ENCODE results near the gene NIN.

GRCh38 chr14:50860478-50861086, 29.6 kb upstream of the NIN start:
- TF ChIP-seq CREB5 (CRISPR knock-in tag; IDR thresholded peaks at IDR 0.05; ENCODE audit: low read depth) (no peak), RARB (CRISPR knock-in tag; IDR thresholded peaks at IDR 0.05) (no peak), ZNF565 (CRISPR knock-in tag; conservative IDR thresholded peaks at IDR 0.05; ENCODE audit: low read depth) (no peak), PPARA (CRISPR knock-in tag; IDR thresholded peaks at IDR 0.05; ENCODE audit: borderline replicate concordance) (no peak), ZNF70 (CRISPR knock-in tag; IDR thresholded peaks at IDR 0.05) (no peak), ESRRG (CRISPR knock-in tag; IDR thresholded peaks at IDR 0.05) (no peak), ZFP30 (CRISPR knock-in tag; IDR thresholded peaks at IDR 0.05) (no peak), OSR1 (CRISPR knock-in tag; IDR thresholded peaks at IDR 0.05) (no peak), ARNTL (CRISPR knock-in tag; IDR thresholded peaks at IDR 0.05; ENCODE audit: borderline replicate concordance, low read depth) (no peak), ISL1 (CRISPR knock-in tag; IDR thresholded peaks at IDR 0.05) (no peak), TCF4 (CRISPR knock-in tag; IDR thresholded peaks at IDR 0.05; ENCODE audit: borderline replicate concordance) (no peak)
- TF ChIP-seq, protein P1, sequence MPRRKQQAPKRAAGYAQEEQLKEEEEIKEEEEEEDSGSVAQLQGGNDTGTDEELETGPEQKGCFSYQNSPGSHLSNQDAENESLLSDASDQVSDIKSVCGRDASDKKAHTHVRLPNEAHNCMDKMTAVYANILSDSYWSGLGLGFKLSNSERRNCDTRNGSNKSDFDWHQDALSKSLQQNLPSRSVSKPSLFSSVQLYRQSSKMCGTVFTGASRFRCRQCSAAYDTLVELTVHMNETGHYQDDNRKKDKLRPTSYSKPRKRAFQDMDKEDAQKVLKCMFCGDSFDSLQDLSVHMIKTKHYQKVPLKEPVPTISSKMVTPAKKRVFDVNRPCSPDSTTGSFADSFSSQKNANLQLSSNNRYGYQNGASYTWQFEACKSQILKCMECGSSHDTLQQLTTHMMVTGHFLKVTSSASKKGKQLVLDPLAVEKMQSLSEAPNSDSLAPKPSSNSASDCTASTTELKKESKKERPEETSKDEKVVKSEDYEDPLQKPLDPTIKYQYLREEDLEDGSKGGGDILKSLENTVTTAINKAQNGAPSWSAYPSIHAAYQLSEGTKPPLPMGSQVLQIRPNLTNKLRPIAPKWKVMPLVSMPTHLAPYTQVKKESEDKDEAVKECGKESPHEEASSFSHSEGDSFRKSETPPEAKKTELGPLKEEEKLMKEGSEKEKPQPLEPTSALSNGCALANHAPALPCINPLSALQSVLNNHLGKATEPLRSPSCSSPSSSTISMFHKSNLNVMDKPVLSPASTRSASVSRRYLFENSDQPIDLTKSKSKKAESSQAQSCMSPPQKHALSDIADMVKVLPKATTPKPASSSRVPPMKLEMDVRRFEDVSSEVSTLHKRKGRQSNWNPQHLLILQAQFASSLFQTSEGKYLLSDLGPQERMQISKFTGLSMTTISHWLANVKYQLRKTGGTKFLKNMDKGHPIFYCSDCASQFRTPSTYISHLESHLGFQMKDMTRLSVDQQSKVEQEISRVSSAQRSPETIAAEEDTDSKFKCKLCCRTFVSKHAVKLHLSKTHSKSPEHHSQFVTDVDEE (CRISPR knock-in tag; IDR thresholded peaks at IDR 0.05) = no peak

All from SK-N-SH treated with all-trans-retinoic acid at 6 μM for 48 hours (cell line).